Epithelial cell of prostate (primary cell): ENCODE measurements around the gene PLP1.
"Not testable (repeated sequence)": the region's sequence is repeated elsewhere in the genome, so short reads cannot be mapped to it uniquely, and the experiment has no call there.

Experiments used
- DNase-seq: peaks from one replicate; pipeline ENCODE4 v3.0.0-alpha.2; 2011; ENCODE audit warnings: low read depth, low spot score
- H3K27ac ChIP-seq: fragments of 450-650 bp; 2 replicates; pipeline ENCODE4 v1.5.1; 2017; ENCODE audit warnings: mild to moderate bottlenecking

Gene PLP1

GRCh38 chrX:103776546-103776945, at the start of gene PLP1:
PLP1 (plus strand) TSS chrX:103776840; CDS start chrX:103776996, 156 bp downstream.
- H3K27ac ChIP-seq: no peak within 1 kb of the TSS
- DNase-seq: no peak

GRCh38 chrX:103727115-103727514, 49.5 kb upstream of the PLP1 start:
- H3K27ac ChIP-seq: no peak overlapping the region
- no peak for DNase-seq

- DNase-seq: no peak
- no peak overlapping the region for H3K27ac ChIP-seq
Observed at GRCh38 chrX:103729015-103729414, 47.6 kb upstream of the PLP1 start.

- H3K27ac ChIP-seq: peak overlapping the region; percentile 72
- DNase-seq: no peak
Observed at GRCh38 chrX:103730147-103730795, 46.4 kb upstream of the PLP1 start.

GRCh38 chrX:103730796-103731493, 45.7 kb upstream of the PLP1 start:
- no peak for DNase-seq

GRCh38 chrX:103733017-103733416, 43.6 kb upstream of the PLP1 start:
- no peak overlapping the region for H3K27ac ChIP-seq
- DNase-seq: no peak

More at GRCh38 chrX:103730796-103731493, 45.7 kb upstream of the PLP1 start:
- H3K27ac ChIP-seq: peak overlapping the region; percentile 72

- DNase-seq: no peak
- no peak overlapping the region for H3K27ac ChIP-seq
Observed at GRCh38 chrX:103734125-103734760, 42.4 kb upstream of the PLP1 start.

- DNase-seq: no peak
- no peak overlapping the region for H3K27ac ChIP-seq
Observed at GRCh38 chrX:103737696-103738095, 38.9 kb upstream of the PLP1 start.

- H3K27ac ChIP-seq: no peak overlapping the region
- no peak for DNase-seq
Observed at GRCh38 chrX:103739421-103739820, 37.2 kb upstream of the PLP1 start.

GRCh38 chrX:103741879-103742278, 34.8 kb upstream of the PLP1 start:
- DNase-seq: no peak
- H3K27ac ChIP-seq: no peak overlapping the region

GRCh38 chrX:103742339-103742738, 34.3 kb upstream of the PLP1 start:
- no peak for DNase-seq
- H3K27ac ChIP-seq: no peak overlapping the region

- no peak overlapping the region for H3K27ac ChIP-seq
- DNase-seq: no peak
Observed at GRCh38 chrX:103747163-103747562, 29.5 kb upstream of the PLP1 start.

- no peak for DNase-seq
- H3K27ac ChIP-seq: no peak overlapping the region
Observed at GRCh38 chrX:103754401-103754800, 22.2 kb upstream of the PLP1 start.

GRCh38 chrX:103756736-103757135, 19.9 kb upstream of the PLP1 start:
- DNase-seq: no peak
- no peak overlapping the region for H3K27ac ChIP-seq

- no peak for DNase-seq
- no peak overlapping the region for H3K27ac ChIP-seq
Observed at GRCh38 chrX:103758555-103758954, 18.1 kb upstream of the PLP1 start.

GRCh38 chrX:103763541-103763940, 13.1 kb upstream of the PLP1 start:
- DNase-seq, H3K27ac ChIP-seq: not testable (repeated sequence)

- DNase-seq, H3K27ac ChIP-seq: not testable (repeated sequence)
Observed at GRCh38 chrX:103766813-103767555, 9.7 kb upstream of the PLP1 start.

GRCh38 chrX:103773445-103773844, 3.2 kb upstream of the PLP1 start:
- no peak for DNase-seq
- H3K27ac ChIP-seq: no peak overlapping the region

GRCh38 chrX:103774070-103774642, 2.5 kb upstream of the PLP1 start:
- H3K27ac ChIP-seq: no peak overlapping the region
- DNase-seq: no peak

GRCh38 chrX:103779141-103779789, 2.6 kb downstream of the PLP1 start:
- H3K27ac ChIP-seq: no peak overlapping the region
- DNase-seq: no peak
